ENCODE results near the gene KXD1. TPM values are rescaled to one million over a fixed set of nuclear protein-coding genes. Genes with fewer than 3 reads are reported as not detected.

The KXD1 gene
- total RNA-seq, 4 donors from 2014 or later: 65.5 to 104 (median 83.5) TPM

GRCh38 chr19:18608805-18609716 is 51.4 kb downstream of the KXD1 start:
- H3K4me1 ChIP-seq: peaks cover 37 to 71% (median 45%) of the 10 kb centered on the region in 3 donors
- H3K27me3 ChIP-seq: peaks cover 34 to 97% (median 45%) of the 10 kb centered on the region in 4 donors
- no peak overlapping the region for H3K27ac ChIP-seq
- WGBS, 2 donors: 67 to 74% methylated on average over 9 of the region's 9 CpGs
- intact Hi-C loops (cut with DNase I): no loop called here
- no peaks in the 10 kb centered on the region for H3K9me3 ChIP-seq
- no peak for DNase-seq
- no peak overlapping the region for H3K4me3 ChIP-seq
- no peaks in the 10 kb centered on the region for H3K36me3 ChIP-seq
- no peak for TF ChIP-seq POLR2A (IDR thresholded peaks at IDR 0.05)
- TF ChIP-seq, protein P1, sequence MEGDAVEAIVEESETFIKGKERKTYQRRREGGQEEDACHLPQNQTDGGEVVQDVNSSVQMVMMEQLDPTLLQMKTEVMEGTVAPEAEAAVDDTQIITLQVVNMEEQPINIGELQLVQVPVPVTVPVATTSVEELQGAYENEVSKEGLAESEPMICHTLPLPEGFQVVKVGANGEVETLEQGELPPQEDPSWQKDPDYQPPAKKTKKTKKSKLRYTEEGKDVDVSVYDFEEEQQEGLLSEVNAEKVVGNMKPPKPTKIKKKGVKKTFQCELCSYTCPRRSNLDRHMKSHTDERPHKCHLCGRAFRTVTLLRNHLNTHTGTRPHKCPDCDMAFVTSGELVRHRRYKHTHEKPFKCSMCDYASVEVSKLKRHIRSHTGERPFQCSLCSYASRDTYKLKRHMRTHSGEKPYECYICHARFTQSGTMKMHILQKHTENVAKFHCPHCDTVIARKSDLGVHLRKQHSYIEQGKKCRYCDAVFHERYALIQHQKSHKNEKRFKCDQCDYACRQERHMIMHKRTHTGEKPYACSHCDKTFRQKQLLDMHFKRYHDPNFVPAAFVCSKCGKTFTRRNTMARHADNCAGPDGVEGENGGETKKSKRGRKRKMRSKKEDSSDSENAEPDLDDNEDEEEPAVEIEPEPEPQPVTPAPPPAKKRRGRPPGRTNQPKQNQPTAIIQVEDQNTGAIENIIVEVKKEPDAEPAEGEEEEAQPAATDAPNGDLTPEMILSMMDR (IDR thresholded peaks at IDR 0.05): no peak

- Histone ChIP-seq H3K4me3 (no peak overlapping the region), H3K27ac (no peak overlapping the region), H3K36me3 (no peaks in the 10 kb centered on the region), H3K4me1 (peaks cover 37 to 66% (median 45%) of the 10 kb centered on the region in 3 donors), H3K27me3 (peaks cover 34 to 97% (median 46%) of the 10 kb centered on the region in 4 donors), H3K9me3 (no peaks in the 10 kb centered on the region)
- intact Hi-C loops (cut with DNase I): no loop called here
- TF ChIP-seq, protein P1 (IDR thresholded peaks at IDR 0.05): no peak
- no peak for TF ChIP-seq POLR2A (IDR thresholded peaks at IDR 0.05)
- DNase-seq: no peak
- 0 to 44% methylated on average over 1 to 2 of the region's 2 CpGs for WGBS, 2 donors
Observed at GRCh38 chr19:18609717-18610051, 52.0 kb downstream of the KXD1 start.

DNA sequence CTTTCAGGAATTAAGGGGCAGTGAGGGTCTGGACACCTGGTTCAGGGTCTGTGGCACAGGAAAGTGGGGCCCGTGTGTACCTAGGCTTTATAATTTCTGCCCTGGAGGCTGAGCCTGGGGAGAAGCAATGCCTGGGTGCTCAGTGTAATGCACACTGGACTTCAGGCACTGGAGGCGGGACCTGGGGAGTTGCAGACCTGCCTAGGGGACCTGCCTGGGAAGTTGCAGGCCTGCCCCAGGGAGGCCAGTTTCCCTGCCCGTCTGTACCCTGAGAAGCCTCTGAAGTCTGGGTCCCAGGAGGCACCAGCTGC is 52.5 kb downstream of the KXD1 start:
- H3K36me3 ChIP-seq: no peaks in the 10 kb centered on the region
- H3K9me3 ChIP-seq: no peaks in the 10 kb centered on the region
- no peak for DNase-seq
- WGBS, 2 donors: 30% methylated on average over 2 of the region's 3 CpGs; no CpG with 5 or more reads in 1 of the 2 donors
- no peak overlapping the region for H3K27ac ChIP-seq
- TF ChIP-seq, protein P1 (IDR thresholded peaks at IDR 0.05): no peak
- TF ChIP-seq POLR2A (IDR thresholded peaks at IDR 0.05): no peak
- no peak overlapping the region for H3K4me3 ChIP-seq
- peaks cover 37 to 62% (median 45%) of the 10 kb centered on the region in 3 donors for H3K4me1 ChIP-seq
- intact Hi-C loops (cut with DNase I): no loop called here
- H3K27me3 ChIP-seq: peaks cover 34 to 97% (median 46%) of the 10 kb centered on the region in 4 donors

- H3K4me3 ChIP-seq: no peak overlapping the region
Observed at GRCh38 chr19:18610556-18611326, 53.1 kb downstream of the KXD1 start.

More at GRCh38 chr19:18610556-18611326, 53.1 kb downstream of the KXD1 start:
- H3K27ac ChIP-seq: no peak overlapping the region
- H3K27me3 ChIP-seq: peaks cover 34 to 97% (median 46%) of the 10 kb centered on the region in 4 donors
- H3K4me1 ChIP-seq: peaks cover 37 to 57% (median 42%) of the 10 kb centered on the region in 3 donors
- TF ChIP-seq POLR2A (IDR thresholded peaks at IDR 0.05): no peak
- TF ChIP-seq, protein P1 (IDR thresholded peaks at IDR 0.05): no peak
- intact Hi-C loops (cut with DNase I): no loop called here
- WGBS, 2 donors: 22 to 35% methylated on average over 7 to 11 of the region's 45 CpGs
- DNase-seq: no peak
- no peaks in the 10 kb centered on the region for H3K9me3 ChIP-seq
- no peaks in the 10 kb centered on the region for H3K36me3 ChIP-seq
